Measurements from ENCODE around the gene DMPK.
"Not testable (repeated sequence)": the region's sequence is repeated elsewhere in the genome, so short reads cannot be mapped to it uniquely, and the experiment has no call there.

Gene DMPK

GRCh38 chr19:45804140-45804958, 22.1 kb upstream of the DMPK start:
- TF ChIP-seq CTCF (conservative IDR thresholded peaks at IDR 0.05; ENCODE audit: low read depth, low read length) = no peak
- H3K4me3 ChIP-seq (ENCODE audit: low read depth, low read length) = no peak overlapping the region
- DNase-seq (ENCODE audit: low read depth) = no peak

GRCh38 chr19:45801603-45802175, 19.4 kb upstream of the DMPK start:
- H3K4me3 ChIP-seq (ENCODE audit: low read depth, low read length) = no peak overlapping the region
- DNase-seq (ENCODE audit: low read depth) = no peak

GRCh38 chr19:45800070-45800553, 17.8 kb upstream of the DMPK start:
- no peak overlapping the region for H3K4me3 ChIP-seq (ENCODE audit: low read depth, low read length)
- DNase-seq (ENCODE audit: low read depth) = peak; percentile 49
- TF ChIP-seq CTCF (conservative IDR thresholded peaks at IDR 0.05; ENCODE audit: low read depth, low read length) = no peak

More at GRCh38 chr19:45801603-45802175, 19.4 kb upstream of the DMPK start:
- TF ChIP-seq CTCF (conservative IDR thresholded peaks at IDR 0.05; ENCODE audit: low read depth, low read length) = no peak

GRCh38 chr19:45799541-45799940, 17.3 kb upstream of the DMPK start:
- not testable (repeated sequence) for H3K4me3 ChIP-seq (ENCODE audit: low read depth, low read length); DNase-seq (ENCODE audit: low read depth)

- H3K4me3 ChIP-seq (ENCODE audit: low read depth, low read length) = no peak overlapping the region
- peak; percentile 73 for DNase-seq (ENCODE audit: low read depth)
- peak; percentile 82 for TF ChIP-seq CTCF (conservative IDR thresholded peaks at IDR 0.05; ENCODE audit: low read depth, low read length)
These were observed 16.8 kb upstream of the DMPK start for GRCh38 chr19:45798995-45799517.

- DNase-seq (ENCODE audit: low read depth) = no peak
- no peak for TF ChIP-seq CTCF (conservative IDR thresholded peaks at IDR 0.05; ENCODE audit: low read depth, low read length)
- no peak overlapping the region for H3K4me3 ChIP-seq (ENCODE audit: low read depth, low read length)
These were observed 12.3 kb upstream of the DMPK start for GRCh38 chr19:45794627-45795026.

GRCh38 chr19:45793876-45794275, 11.6 kb upstream of the DMPK start:
- TF ChIP-seq CTCF (conservative IDR thresholded peaks at IDR 0.05; ENCODE audit: low read depth, low read length) = no peak
- no peak overlapping the region for H3K4me3 ChIP-seq (ENCODE audit: low read depth, low read length)
- DNase-seq (ENCODE audit: low read depth) = no peak

Measured in choroid plexus epithelial cell (primary cell).